ENCODE results near the gene GET4.

GET4 gene

DNA sequence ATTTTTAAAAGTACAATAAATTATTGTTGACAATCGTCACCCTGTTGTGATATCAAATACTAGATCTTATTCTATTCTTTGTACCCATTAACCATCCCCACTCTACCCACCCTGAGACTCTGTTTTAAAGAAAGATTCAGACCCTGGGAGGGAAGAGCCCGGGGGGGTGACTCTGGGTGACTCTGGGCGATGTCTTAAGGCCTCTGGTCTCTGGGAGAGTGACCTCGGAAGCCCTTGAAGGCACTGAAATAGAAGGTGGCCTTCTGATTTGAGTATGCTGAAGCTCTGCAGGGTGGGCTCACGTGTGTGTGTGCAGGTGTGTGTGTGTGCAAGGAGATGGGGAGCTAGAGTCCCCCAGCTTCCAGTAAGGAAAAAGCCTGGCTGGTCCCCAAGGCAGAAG, 68.4 kb downstream of the GET4 start:
- ChIA-PET POLR2A (no interaction called here), CTCF (interaction anchor here (0.6 kb wide), 1 partner anchor 299 kb away, joined by 3 read pairs; no protein-coding TSS in a partner anchor)
- TF ChIP-seq ELF4 (IDR thresholded peaks at IDR 0.05) (no peak), PKNOX1 (IDR thresholded peaks at IDR 0.05) (no peak), SP1 (IDR thresholded peaks at IDR 0.05) (no peak), FOXA1 (IDR thresholded peaks at IDR 0.05) (no peak), L3MBTL2 (conservative IDR thresholded peaks at IDR 0.05) (no peak), CTBP1 (IDR thresholded peaks at IDR 0.05; ENCODE audit: borderline replicate concordance) (no peak)
- DNase-seq (ENCODE audit: extremely low spot score), result no peak

DNA sequence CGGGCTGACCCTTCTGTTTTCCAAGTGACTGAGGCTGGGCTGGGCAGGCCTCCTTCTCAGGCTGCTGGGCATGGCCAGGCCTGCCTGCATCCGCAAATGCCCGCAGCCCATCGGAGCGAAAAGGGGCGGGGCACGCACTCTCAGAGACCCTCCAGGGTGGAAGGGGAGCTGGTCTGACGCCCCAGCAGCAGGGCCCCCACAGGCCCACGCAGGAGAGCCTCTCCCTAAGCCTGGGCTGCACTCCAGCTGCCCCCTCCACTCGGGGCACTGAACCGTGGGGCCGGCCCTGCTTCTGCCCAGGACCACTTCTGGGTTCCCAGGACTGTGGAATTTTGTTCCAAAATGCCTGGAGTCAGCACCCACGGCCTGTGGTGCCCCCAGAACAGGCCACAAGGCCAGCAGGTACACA, 68.8 kb downstream of the GET4 start:
- ChIA-PET CTCF (no interaction called here), POLR2A (no interaction called here)
- TF ChIP-seq FOXM1 (IDR thresholded peaks at IDR 0.05; ENCODE audit: borderline replicate concordance), result no peak
- TF ChIP-seq SUZ12 (IDR thresholded peaks at IDR 0.05), result no peak
- no peak for TF ChIP-seq SP1 (IDR thresholded peaks at IDR 0.05)
- TF ChIP-seq FOXK2 (IDR thresholded peaks at IDR 0.05), result no peak
- TF ChIP-seq HDGF (IDR thresholded peaks at IDR 0.05; ENCODE audit: borderline replicate concordance), result no peak
- TF ChIP-seq ZNF384 (IDR thresholded peaks at IDR 0.05), result no peak
- no peak for TF ChIP-seq PKNOX1 (IDR thresholded peaks at IDR 0.05)
- no peak for TF ChIP-seq ARNT (IDR thresholded peaks at IDR 0.05)
- TF ChIP-seq L3MBTL2 (conservative IDR thresholded peaks at IDR 0.05), result no peak
- TF ChIP-seq BHLHE40 (IDR thresholded peaks at IDR 0.05; ENCODE audit: borderline replicate concordance), result no peak
- no peak for TF ChIP-seq CTBP1 (IDR thresholded peaks at IDR 0.05; ENCODE audit: borderline replicate concordance)
- no peak for TF ChIP-seq LEF1 (IDR thresholded peaks at IDR 0.05; ENCODE audit: borderline replicate concordance)
- no peak for TF ChIP-seq TARDBP (IDR thresholded peaks at IDR 0.05)
- TF ChIP-seq FOXA1 (IDR thresholded peaks at IDR 0.05), result no peak
- TF ChIP-seq ELF4 (IDR thresholded peaks at IDR 0.05), result no peak
- TF ChIP-seq NFRKB (IDR thresholded peaks at IDR 0.05), result no peak
- DNase-seq (ENCODE audit: extremely low spot score), result no peak

DNA sequence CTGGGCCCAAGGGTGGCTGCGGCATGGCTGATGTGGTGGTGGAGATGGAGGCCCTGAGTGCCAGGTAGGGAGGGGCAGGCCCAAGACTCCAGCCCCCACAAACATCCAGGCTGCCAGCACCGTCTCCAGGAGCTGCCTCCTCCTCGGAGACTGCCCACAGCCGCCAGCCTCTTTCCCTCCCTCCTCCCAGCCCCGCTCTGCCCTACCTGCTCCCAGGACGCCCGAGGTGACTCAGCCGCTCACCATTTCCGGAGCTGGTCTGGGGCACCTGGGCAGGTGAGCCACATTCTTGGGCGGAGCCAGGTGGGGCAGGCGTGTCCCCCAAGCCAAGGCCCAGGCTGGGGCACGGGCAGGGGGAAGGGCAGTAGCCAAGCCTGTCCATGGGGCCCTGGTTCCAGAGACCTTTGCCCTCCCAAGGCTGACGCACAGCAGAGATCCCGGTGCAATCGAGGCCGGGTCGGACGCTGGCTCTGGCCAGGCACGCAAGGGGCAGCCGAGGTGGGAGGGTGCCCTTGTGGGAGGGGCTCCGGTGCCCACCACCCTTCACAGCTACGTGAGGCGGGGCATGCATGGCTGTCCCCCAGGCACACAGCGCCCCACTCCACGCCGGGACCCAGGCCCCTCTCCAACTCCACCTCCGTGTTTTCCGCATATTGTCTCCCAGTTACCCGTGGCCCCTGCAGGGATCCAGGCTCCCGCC, 69.4 kb downstream of the GET4 start:
- no peak for DNase-seq (ENCODE audit: extremely low spot score)
- POLR2A ChIA-PET, result no interaction called here
- no peak for TF ChIP-seq ARNT (IDR thresholded peaks at IDR 0.05)
- TF ChIP-seq ZNF384 (IDR thresholded peaks at IDR 0.05), result no peak
- TF ChIP-seq SUZ12 (IDR thresholded peaks at IDR 0.05), result no peak
- CTCF ChIA-PET, result no interaction called here

All from HEK293T (cell line).